AML-193 (cell line): Measurements from ENCODE around the gene CHMP6.
A peak's percentile ranks its signal among the peaks of the same experiment; 100 is the strongest.

Experiments
- DNase-seq, 2 experiments: peaks; one replicate each; lab custom pipeline; 2025; lab: John Stamatoyannopoulos, UW

Gene CHMP6

GRCh38 chr17:80970762-80971703 lies 20.6 kb upstream of the CHMP6 start:
- no peak for DNase-seq

DNA sequence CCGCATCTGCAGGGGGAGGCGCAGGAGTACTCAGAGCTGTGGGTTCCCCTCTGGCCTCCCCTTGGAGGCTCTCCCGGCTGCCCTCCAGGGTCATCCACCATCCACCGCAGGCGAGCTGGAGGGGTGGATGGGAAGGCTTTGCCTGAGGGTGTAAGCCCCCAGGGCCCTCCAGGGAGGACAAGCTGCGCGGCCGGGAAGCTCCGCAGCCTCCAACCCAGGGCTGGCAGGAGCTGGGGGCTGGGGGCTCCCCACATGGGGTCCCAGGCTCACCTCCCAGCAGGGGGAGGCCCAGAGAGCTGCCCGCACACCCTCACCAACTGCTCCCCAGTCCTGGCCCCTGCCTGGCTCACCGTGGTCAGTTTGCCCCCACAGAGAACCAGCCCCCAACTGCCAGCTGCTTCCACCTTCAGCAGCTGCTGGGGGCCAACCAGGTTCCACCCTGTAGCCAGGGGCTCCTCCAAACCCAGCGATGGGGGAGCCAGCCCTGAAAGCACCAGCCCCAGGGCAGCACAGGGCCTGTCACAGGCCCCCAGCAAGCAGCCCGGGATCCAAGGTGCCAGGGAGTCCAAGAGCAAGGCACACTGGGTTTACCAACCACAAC lies 19.8 kb upstream of the CHMP6 start:
- DNase-seq: no peak

DNA sequence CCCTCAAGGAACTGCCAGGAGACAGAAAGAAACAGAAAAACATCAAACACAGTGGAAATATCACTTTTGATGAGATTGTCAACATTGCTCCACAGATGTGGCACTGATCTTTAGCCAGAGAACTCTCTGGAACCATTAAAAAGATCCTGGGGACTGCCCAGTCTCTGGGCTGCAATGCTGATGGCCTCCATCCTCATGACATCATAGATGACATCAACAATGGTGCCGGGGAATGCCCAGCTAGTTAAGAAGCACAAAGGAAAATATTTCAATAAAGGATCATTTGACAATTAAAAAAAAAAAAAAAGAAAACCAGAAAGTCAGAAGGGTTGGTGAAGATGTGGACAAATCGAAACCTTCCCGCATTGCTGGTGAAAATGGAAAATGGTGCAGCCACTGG lies 14.9 kb upstream of the CHMP6 start:
- no peak for DNase-seq

- no peak for DNase-seq
Measured at GRCh38 chr17:80977172-80977571, 14.5 kb upstream of the CHMP6 start.

DNA sequence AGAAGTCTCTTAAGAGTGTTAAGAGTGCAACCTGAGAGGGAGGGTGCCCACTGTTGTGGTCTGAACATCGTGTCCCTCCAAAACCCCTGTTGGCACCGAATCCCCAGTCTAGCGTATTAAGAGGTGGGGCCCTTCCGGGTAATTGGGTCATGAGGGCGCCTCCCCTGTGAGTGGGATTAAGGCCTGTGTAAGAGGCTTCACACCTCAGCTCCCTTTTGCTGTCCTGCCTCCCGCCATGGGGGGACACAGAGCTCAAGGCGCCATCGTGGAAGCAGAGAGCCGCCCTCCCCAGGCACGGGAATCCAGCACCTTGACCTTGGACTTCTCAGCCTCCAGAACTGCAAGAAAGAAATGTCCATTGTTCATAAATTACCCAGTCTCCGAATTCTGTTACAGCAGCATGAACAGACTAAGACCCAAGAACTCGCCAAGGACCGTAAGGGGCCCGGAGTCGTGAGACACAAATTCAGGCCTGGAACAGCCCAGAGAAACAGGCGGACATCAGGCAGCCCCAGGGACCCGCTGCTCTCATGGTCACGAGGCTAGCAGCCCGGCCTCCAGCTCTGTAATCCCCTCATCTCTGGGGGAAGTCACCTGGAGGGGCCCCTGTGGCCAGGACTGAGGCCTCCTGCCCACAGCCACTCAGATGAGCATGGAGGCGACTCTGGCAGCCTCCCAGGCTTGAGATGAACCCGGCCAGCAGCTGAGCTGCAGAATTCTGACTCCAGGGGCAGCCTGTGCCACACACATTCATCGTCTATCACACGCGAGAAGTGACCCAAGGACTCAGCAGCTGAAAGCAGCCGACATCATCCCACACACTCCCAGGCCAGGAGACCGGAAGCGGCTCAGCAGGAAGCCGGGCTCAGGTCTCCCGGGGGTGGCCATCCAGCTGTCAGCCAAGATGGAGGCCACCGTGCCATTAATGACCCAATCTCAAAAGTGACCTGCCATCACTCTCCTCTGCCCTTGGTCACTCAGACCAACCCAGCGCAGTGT lies 12.8 kb upstream of the CHMP6 start:
- no peak for DNase-seq

DNA sequence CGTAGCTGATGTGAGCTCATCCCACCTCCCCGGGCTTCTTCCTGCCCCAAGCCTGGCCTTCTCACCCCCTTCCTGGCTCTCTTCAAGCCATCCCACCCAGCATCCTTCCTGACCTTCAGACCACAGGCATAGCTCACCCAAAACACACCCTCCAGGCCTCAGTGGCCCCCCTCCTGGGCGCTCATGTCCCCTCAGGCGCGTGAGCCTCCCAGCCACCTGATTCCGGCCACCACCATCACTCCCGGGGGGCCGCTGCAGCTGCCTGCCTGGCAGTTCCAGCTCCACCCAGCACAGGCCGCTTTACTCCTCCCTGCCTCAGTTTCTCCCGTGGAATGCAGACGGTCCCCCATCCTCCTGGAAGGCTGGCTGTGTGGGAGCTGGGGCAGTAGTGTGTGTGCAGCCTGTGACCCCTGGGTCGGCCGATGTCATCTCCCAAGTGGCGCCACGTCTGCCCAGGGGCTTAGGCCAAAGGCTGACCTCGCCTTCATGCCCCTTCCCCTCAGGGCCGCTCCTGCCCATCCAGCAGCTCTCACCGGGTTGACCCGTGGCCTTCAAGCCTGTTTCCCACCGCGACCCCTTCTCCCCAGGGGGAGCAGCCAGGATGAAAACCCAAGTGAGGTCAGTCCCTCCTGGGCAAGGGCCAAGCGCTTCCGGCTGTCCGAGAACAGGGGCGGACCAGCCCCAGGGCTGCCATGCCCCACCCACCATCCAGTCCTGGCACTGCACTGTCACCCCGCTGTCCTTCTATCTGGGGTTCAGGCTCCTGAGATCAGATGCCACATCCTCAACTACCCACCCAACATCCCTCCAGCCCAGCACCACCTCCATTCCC lies 11.9 kb upstream of the CHMP6 start:
- no peak for DNase-seq

- DNase-seq: no peak
Measured at GRCh38 chr17:80980397-80981061, 11.1 kb upstream of the CHMP6 start.

- peak in 1 of 2 experiments; percentile 10 for DNase-seq
Measured at GRCh38 chr17:80981062-80981902, 10.4 kb upstream of the CHMP6 start.

- no peak for DNase-seq
Measured at GRCh38 chr17:80981929-80982425, 9.7 kb upstream of the CHMP6 start.

GRCh38 chr17:80982426-80982974 lies 9.1 kb upstream of the CHMP6 start:
- no peak for DNase-seq

- DNase-seq: no peak
Measured at GRCh38 chr17:80983545-80983944, 8.1 kb upstream of the CHMP6 start.

DNA sequence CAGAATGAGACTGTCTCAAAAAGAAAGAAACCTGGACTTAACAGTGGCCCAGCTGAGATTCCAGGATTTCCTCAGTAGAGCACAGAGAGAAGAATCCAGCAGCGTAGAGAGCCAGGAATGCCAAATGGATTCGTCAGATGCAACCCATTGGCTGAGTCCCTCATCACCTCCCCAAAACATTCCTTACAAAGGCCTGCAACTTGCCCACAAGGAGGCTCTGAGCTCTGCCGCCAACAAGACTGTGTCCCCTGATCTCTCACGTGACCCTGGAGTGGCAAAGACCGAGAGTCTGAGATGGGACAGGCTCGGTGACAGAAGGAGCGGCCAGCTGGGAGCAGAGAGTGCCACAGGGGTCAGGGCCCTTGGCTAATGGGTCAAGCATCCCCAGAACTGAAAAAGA lies 6.9 kb upstream of the CHMP6 start:
- no peak for DNase-seq

GRCh38 chr17:80986046-80986445 lies 5.6 kb upstream of the CHMP6 start:
- no peak for DNase-seq

- DNase-seq: peak; percentile 85 to 87
Measured at GRCh38 chr17:80986816-80987475, 4.7 kb upstream of the CHMP6 start.

DNA sequence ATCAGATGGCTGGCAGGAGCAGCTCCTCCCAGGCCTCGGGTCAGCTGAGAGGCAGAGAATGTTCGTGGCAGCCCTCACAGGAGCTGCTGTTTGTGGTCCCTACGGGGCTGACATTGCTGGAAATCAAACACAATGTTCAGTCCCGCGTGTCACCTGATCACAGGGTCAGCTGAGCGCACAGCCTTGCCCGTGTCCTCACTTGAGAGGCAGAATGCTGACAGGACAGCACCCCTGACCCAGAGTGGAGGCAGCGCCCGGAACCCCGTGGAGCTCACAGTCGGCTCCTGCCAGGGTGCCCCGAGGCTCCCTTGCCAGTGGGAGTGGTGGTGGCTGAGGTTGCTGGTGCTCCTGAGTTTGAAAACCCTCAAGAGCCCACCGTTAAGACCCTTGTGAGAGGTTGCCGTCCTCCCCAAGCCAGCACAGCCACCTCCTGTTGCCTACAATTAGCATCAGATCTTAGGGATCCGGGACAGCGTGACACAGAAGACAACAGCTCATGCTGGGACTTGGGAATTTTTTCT lies 3.6 kb upstream of the CHMP6 start:
- no peak for DNase-seq

- DNase-seq: no peak
Measured at GRCh38 chr17:80989586-80989913, 2.1 kb upstream of the CHMP6 start.

DNA sequence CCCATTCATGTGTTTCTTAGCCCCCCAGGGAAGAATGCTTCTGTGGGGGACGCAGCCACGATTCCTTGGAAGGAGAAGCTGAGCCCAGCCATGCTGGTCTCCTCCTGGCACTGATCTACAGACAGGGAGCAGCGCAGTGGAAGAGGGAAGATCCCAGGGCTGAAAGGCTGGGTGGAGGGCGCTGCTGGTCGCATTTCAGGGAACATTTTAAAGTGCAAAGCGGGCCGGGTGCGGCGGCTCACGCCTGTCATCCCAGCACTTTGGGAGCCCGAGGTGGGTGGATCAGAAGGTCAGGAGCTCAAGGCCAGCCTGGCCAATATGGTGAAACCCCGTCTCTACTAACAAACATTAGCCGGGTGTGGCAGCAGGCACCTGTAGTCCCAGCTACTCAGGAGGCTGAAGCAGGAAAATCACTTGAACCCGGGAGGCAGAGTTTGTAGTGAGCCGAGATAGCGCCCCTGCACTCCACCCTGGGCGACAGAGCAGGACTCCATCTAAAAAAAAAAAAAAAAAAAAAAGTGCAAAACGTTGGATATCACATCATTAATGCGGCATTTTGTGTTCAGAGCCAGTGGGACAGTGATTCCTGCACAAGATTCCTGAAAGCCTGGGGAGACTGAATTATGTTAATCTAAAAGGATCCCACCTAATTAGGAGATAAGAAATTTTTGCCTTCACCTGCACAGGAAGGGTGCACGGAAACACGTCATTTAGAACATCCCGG lies 558 bp upstream of the CHMP6 start:
- DNase-seq: no peak
